KOPT-K1 (cell line): Measurements from ENCODE around the gene RNF38.
"Not testable (repeated sequence)": the region's sequence is repeated elsewhere in the genome, so short reads cannot be mapped to it uniquely, and the experiment has no call there.

Experiments
- H3K27ac ChIP-seq: fragments of 200-600 bp; sonication (generic); 2 replicates; pipeline ENCODE4 v1.5.1; 2016; ENCODE audit warnings: antibody characterized with exemption, mild to moderate bottlenecking, low read depth, low read length; ENCODE audit not compliant: poor library complexity, severe bottlenecking
- H3K36me3 ChIP-seq: fragments of 200-600 bp; sonication (generic); 2 replicates; pipeline ENCODE4 v1.5.1; 2017; ENCODE audit warnings: antibody characterized with exemption, mild to moderate bottlenecking, low read length, moderate library complexity; ENCODE audit not compliant: insufficient read depth
- H3K9me3 ChIP-seq: fragments of 200-600 bp; sonication (generic); 2 replicates; pipeline ENCODE4 v1.5.1; 2017; ENCODE audit warnings: antibody characterized with exemption, low read length, mild to moderate bottlenecking; ENCODE audit not compliant: insufficient read depth, poor library complexity, severe bottlenecking

The RNF38 gene

GRCh38 chr9:36301227-36301626 is 98.8 kb downstream of the RNF38 start:
- H3K27ac ChIP-seq: no peak overlapping the region
- H3K9me3 ChIP-seq: no peaks in the 10 kb centered on the region
- no peaks in the 10 kb centered on the region for H3K36me3 ChIP-seq

DNA sequence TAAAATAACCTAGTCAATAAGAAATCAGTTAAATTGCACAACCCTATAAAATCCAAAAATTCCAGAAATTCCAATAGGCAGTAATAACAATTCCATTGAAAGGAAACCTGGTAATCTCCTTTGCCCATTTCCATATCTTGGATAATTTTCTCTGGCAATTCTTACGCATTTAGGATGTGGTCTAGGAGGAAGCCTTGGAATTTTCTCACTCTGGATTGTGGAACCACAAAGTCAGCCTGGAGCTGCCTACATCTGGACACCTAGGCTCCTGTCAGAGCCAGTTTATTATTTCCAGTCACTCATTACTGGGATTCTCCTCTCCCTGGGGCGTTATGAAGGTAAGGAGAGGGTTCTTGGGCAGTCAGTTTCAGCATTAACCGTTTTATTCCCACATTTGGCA is 101.5 kb downstream of the RNF38 start:
- H3K9me3 ChIP-seq: no peaks in the 10 kb centered on the region
- no peaks in the 10 kb centered on the region for H3K36me3 ChIP-seq
- H3K27ac ChIP-seq: no peak overlapping the region

- no peaks in the 10 kb centered on the region for H3K36me3 ChIP-seq
- H3K27ac ChIP-seq: no peak overlapping the region
- no peaks in the 10 kb centered on the region for H3K9me3 ChIP-seq
Measured at GRCh38 chr9:36297798-36298197, 102.3 kb downstream of the RNF38 start.

DNA sequence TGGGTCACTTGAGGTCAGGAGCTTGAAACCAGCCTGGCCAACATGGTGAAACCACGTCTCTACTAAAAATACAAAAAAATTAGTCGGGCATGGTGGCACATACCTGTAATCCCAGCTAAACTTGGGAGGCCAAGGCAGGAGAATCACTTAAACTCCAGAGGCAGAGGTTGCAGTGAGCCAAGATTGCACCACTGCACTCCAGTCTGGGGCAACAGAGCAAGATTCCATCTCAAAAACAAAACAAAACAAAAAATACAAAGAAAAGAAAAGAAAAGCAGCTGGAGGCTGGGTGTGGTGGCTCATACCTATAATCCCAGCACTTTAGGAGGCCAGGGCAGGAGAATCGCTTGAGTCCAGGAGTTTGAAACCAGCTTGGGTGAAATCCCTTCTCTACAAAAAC is 105.1 kb downstream of the RNF38 start:
- H3K27ac ChIP-seq, H3K9me3 ChIP-seq, H3K36me3 ChIP-seq: not testable (repeated sequence)

- no peak overlapping the region for H3K27ac ChIP-seq
- H3K36me3 ChIP-seq: no peaks in the 10 kb centered on the region
- no peaks in the 10 kb centered on the region for H3K9me3 ChIP-seq
Measured at GRCh38 chr9:36293918-36294317, 106.2 kb downstream of the RNF38 start.

GRCh38 chr9:36293171-36293570 is 106.9 kb downstream of the RNF38 start:
- Histone ChIP-seq H3K36me3 (no peaks in the 10 kb centered on the region), H3K27ac (no peak overlapping the region), H3K9me3 (no peaks in the 10 kb centered on the region)

GRCh38 chr9:36292641-36293040 is 107.4 kb downstream of the RNF38 start:
- Histone ChIP-seq H3K36me3 (no peaks in the 10 kb centered on the region), H3K27ac (no peak overlapping the region), H3K9me3 (no peaks in the 10 kb centered on the region)

- H3K9me3 ChIP-seq: no peaks in the 10 kb centered on the region
- H3K36me3 ChIP-seq: no peaks in the 10 kb centered on the region
- H3K27ac ChIP-seq: no peak overlapping the region
Measured at GRCh38 chr9:36290996-36291395, 109.1 kb downstream of the RNF38 start.

DNA sequence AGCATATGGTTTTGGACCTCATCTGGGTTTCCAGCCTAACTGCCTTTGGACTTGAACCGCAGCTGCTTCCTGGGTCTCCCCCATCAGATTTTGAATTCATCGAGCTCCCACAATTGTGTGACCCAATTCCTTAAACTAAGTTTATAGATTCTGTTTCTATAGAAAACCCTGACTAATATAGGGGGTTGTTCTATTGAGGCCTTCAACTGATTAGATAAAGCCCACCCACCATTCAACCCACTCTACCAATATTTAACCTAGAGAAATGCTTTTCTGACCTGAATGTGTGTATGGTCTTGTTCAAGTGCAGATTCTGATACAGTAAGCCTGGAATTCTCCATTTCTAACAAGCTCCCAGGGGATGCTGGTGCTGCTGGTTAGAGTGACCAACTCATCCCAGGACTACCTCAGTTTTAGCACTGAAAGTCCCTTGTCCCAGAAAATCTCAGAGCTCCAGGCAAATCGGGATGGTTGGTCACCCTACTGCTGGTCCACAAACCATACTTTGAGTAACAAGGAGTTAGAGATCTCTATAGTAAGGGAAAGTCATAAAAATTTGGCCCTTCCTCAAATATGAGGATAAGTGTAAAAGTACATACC is 110.1 kb downstream of the RNF38 start:
- Histone ChIP-seq H3K27ac (no peak overlapping the region), H3K36me3 (no peaks in the 10 kb centered on the region), H3K9me3 (no peaks in the 10 kb centered on the region)

- no peaks in the 10 kb centered on the region for H3K36me3 ChIP-seq
- no peak overlapping the region for H3K27ac ChIP-seq
- H3K9me3 ChIP-seq: no peaks in the 10 kb centered on the region
Measured at GRCh38 chr9:36288070-36288469, 112.0 kb downstream of the RNF38 start.
